ENCODE measurements around the gene RTN4. TPM values are rescaled to one million over a fixed set of nuclear protein-coding genes. Genes with fewer than 3 reads are reported as not detected.

The RTN4 gene
- total RNA-seq, 1 experiment from 2014 or later, result 200 TPM

DNA sequence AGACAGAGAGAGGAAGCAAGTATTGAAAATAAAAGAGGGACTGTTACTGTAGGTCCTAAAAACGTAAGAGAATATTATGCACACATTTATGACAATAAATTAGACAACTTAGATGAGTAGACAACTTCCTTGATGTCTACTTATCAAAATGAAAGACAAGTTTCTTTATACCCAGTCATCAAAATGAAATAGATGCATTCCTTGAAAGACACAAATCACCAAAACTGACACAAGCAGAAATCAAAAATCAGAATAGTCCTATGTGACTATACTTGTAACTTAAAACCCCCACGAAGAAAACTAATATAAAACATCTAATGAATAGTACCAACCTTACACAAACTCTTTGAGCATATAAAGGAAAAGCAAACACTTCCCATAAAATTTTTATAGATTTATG, 14.5 kb downstream of the RTN4 start:
- H3K79me1 ChIP-seq (ENCODE audit: insufficient read depth, low read depth, low read length, poor library complexity, severe bottlenecking), result no peaks in the 10 kb centered on the region
- no peak overlapping the region for H3K14ac ChIP-seq (ENCODE audit: insufficient read depth, low read length)
- H3K56ac ChIP-seq (ENCODE audit: insufficient read length, low read depth, low read length), result no peak overlapping the region
- H3K23ac ChIP-seq (ENCODE audit: insufficient read length, low read depth, low read length), result no peak overlapping the region
- no peak for DNase-seq
- no peak overlapping the region for H2BK12ac ChIP-seq (ENCODE audit: insufficient read length, low read depth, low read length)
- H2BK15ac ChIP-seq (ENCODE audit: low read depth, low read length), result no peak overlapping the region
- peaks cover 66% of the 10 kb centered on the region for H3K79me2 ChIP-seq (ENCODE audit: insufficient read depth, low read length)
- H3K9me3 ChIP-seq (ENCODE audit: control insufficient read depth, low read depth, low read length), result no peaks in the 10 kb centered on the region
- H3K27ac ChIP-seq (ENCODE audit: insufficient read length, low read depth, low read length), result no peak overlapping the region
- H2AFZ ChIP-seq (ENCODE audit: low read length), result no peak overlapping the region
- H4K8ac ChIP-seq (replicated peaks; ENCODE audit: insufficient read length, low read depth, low read length), result no peak overlapping the region
- no peaks in the 10 kb centered on the region for H3K27me3 ChIP-seq (ENCODE audit: insufficient read depth, low read length)
- H2BK20ac ChIP-seq (ENCODE audit: low read depth, low read length, poor library complexity, severe bottlenecking), result no peak overlapping the region
- no peak overlapping the region for H3K18ac ChIP-seq (ENCODE audit: insufficient read length, low read depth, low read length)
- H3K4ac ChIP-seq (ENCODE audit: low read depth, low read length), result no peak overlapping the region
- no peak overlapping the region for H3K9ac ChIP-seq (ENCODE audit: extremely low read depth, insufficient read length, low read length)
- Mint-ChIP-seq H3K9me3 (peaks cover 8 to 11% of the 10 kb centered on the region in 2 experiments; a peak in 4 of 5 replicates), H3K36me3 (ENCODE audit: insufficient read depth in 1 of 3, low read depth in 3 of 3) (peaks cover 9 to 26% (median 25%) of the 10 kb centered on the region in 3 experiments; a peak in 6 of 7 replicates), H3K4me3 (no peak overlapping the region), H3K4me1 (peaks cover 41 to 43% of the 10 kb centered on the region in 2 experiments), H3K27me3 (ENCODE audit: low read depth) (no peaks in the 10 kb centered on the region), H3K27ac (peak overlapping the region in 1 of 3 experiments; percentile 55; a peak in 1 of 7 replicates)
- no peaks in the 10 kb centered on the region for H3K23me2 ChIP-seq (ENCODE audit: insufficient read length, low read depth, low read length, poor library complexity, severe bottlenecking)
- no peak overlapping the region for H2BK120ac ChIP-seq (ENCODE audit: low read depth, low read length, poor library complexity, severe bottlenecking)
- no peak overlapping the region for H4K91ac ChIP-seq (ENCODE audit: insufficient read length, low read depth, low read length)
- H4K5ac ChIP-seq (ENCODE audit: insufficient read length, low read depth, low read length), result no peak overlapping the region
- H4K20me1 ChIP-seq (ENCODE audit: control insufficient read depth, insufficient read depth, insufficient read length), result no peaks in the 10 kb centered on the region
- TF ChIP-seq, protein P1, sequence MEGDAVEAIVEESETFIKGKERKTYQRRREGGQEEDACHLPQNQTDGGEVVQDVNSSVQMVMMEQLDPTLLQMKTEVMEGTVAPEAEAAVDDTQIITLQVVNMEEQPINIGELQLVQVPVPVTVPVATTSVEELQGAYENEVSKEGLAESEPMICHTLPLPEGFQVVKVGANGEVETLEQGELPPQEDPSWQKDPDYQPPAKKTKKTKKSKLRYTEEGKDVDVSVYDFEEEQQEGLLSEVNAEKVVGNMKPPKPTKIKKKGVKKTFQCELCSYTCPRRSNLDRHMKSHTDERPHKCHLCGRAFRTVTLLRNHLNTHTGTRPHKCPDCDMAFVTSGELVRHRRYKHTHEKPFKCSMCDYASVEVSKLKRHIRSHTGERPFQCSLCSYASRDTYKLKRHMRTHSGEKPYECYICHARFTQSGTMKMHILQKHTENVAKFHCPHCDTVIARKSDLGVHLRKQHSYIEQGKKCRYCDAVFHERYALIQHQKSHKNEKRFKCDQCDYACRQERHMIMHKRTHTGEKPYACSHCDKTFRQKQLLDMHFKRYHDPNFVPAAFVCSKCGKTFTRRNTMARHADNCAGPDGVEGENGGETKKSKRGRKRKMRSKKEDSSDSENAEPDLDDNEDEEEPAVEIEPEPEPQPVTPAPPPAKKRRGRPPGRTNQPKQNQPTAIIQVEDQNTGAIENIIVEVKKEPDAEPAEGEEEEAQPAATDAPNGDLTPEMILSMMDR (conservative IDR thresholded peaks at IDR 0.05), result no peak
- no peaks in the 10 kb centered on the region for H3K4me1 ChIP-seq (ENCODE audit: insufficient read depth, low read length)
- H2BK5ac ChIP-seq (ENCODE audit: insufficient read length, low read length), result no peak overlapping the region
- WGBS (ENCODE audit: extremely low coverage, insufficient read length, low lambda C conversion rate), result no CpG with 5 or more reads among the region's 2 CpGs
- no peak overlapping the region for H3T11ph ChIP-seq (ENCODE audit: low read length)
- H2AK5ac ChIP-seq (ENCODE audit: insufficient read length, low read length), result no peak overlapping the region
- H3K4me2 ChIP-seq (ENCODE audit: insufficient read depth, insufficient read length, low read length), result no peak overlapping the region

Measured in H9 (cell line).